ENCODE measurements around the gene MTMR11. TPM values are rescaled to one million over a fixed set of nuclear protein-coding genes. Genes with fewer than 3 reads are reported as not detected.

The MTMR11 gene
- total and polyA plus RNA-seq, 2 of the 13 experiments (the other 11 are each of a cell fraction or from before 2014, with no cell fraction given): 0.49 to 2.8 TPM

DNA sequence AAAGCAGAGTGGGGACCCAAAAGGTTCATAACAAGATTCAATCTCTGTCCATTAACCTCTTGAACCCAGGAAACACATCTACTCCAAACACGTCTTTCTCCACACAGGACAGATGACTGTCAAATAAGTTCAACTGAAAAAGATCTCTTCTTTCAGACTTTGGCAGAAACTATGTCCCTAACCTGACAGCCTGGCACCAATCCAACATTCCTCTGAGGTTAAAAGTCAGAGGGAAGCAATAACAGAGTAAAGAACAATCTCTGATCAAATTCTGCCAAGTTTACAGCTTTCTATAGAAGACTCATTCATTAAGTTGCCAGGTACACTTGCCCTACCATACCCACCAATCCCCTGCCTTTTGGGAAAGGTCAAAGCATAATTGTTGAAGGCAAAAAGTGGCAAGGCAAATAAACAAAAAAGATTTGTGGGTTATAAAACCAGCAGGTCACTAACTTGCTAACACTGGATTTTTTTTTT is 41.9 kb upstream of the MTMR11 start (continued):
- TF ChIP-seq, protein P1, sequence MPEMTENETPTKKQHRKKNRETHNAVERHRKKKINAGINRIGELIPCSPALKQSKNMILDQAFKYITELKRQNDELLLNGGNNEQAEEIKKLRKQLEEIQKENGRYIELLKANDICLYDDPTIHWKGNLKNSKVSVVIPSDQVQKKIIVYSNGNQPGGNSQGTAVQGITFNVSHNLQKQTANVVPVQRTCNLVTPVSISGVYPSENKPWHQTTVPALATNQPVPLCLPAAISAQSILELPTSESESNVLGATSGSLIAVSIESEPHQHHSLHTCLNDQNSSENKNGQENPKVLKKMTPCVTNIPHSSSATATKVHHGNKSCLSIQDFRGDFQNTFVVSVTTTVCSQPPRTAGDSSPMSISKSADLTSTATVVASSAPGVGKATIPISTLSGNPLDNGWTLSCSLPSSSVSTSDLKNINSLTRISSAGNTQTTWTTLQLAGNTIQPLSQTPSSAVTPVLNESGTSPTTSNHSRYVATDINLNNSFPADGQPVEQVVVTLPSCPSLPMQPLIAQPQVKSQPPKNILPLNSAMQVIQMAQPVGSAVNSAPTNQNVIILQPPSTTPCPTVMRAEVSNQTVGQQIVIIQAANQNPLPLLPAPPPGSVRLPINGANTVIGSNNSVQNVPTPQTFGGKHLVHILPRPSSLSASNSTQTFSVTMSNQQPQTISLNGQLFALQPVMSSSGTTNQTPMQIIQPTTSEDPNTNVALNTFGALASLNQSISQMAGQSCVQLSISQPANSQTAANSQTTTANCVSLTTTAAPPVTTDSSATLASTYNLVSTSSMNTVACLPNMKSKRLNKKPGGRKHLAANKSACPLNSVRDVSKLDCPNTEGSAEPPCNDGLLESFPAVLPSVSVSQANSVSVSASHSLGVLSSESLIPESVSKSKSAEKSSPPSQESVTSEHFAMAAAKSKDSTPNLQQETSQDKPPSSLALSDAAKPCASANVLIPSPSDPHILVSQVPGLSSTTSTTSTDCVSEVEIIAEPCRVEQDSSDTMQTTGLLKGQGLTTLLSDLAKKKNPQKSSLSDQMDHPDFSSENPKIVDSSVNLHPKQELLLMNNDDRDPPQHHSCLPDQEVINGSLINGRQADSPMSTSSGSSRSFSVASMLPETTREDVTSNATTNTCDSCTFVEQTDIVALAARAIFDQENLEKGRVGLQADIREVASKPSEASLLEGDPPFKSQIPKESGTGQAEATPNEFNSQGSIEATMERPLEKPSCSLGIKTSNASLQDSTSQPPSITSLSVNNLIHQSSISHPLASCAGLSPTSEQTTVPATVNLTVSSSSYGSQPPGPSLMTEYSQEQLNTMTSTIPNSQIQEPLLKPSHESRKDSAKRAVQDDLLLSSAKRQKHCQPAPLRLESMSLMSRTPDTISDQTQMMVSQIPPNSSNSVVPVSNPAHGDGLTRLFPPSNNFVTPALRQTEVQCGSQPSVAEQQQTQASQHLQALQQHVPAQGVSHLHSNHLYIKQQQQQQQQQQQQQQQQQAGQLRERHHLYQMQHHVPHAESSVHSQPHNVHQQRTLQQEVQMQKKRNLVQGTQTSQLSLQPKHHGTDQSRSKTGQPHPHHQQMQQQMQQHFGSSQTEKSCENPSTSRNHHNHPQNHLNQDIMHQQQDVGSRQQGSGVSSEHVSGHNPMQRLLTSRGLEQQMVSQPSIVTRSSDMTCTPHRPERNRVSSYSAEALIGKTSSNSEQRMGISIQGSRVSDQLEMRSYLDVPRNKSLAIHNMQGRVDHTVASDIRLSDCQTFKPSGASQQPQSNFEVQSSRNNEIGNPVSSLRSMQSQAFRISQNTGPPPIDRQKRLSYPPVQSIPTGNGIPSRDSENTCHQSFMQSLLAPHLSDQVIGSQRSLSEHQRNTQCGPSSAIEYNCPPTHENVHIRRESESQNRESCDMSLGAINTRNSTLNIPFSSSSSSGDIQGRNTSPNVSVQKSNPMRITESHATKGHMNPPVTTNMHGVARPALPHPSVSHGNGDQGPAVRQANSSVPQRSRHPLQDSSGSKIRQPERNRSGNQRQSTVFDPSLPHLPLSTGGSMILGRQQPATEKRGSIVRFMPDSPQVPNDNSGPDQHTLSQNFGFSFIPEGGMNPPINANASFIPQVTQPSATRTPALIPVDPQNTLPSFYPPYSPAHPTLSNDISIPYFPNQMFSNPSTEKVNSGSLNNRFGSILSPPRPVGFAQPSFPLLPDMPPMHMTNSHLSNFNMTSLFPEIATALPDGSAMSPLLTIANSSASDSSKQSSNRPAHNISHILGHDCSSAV (CRISPR knock-in tag; IDR thresholded peaks at IDR 0.05; ENCODE audit: borderline replicate concordance): no peak
- TF ChIP-seq, protein P2, sequence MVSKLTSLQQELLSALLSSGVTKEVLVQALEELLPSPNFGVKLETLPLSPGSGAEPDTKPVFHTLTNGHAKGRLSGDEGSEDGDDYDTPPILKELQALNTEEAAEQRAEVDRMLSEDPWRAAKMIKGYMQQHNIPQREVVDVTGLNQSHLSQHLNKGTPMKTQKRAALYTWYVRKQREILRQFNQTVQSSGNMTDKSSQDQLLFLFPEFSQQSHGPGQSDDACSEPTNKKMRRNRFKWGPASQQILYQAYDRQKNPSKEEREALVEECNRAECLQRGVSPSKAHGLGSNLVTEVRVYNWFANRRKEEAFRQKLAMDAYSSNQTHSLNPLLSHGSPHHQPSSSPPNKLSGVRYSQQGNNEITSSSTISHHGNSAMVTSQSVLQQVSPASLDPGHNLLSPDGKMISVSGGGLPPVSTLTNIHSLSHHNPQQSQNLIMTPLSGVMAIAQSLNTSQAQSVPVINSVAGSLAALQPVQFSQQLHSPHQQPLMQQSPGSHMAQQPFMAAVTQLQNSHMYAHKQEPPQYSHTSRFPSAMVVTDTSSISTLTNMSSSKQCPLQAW (CRISPR knock-in tag; IDR thresholded peaks at IDR 0.05): no peak
- TF ChIP-seq RBM22 (optimal IDR thresholded peaks at IDR 0.05; ENCODE audit: low read length) (no peak), HOXA9 (CRISPR knock-in tag; IDR thresholded peaks at IDR 0.05; ENCODE audit: borderline replicate concordance) (no peak), FOXA3 (CRISPR knock-in tag; IDR thresholded peaks at IDR 0.05) (no peak; the same call in 1 of the 2 replicates), ZNF75D (CRISPR knock-in tag; IDR thresholded peaks at IDR 0.05; ENCODE audit: borderline replicate concordance) (no peak), ZNF749 (CRISPR knock-in tag; IDR thresholded peaks at IDR 0.05; ENCODE audit: borderline replicate concordance) (no peak), CBX1 (IDR thresholded peaks at IDR 0.05; ENCODE audit: low read depth) (no peak), ZNF891 (CRISPR knock-in tag; IDR thresholded peaks at IDR 0.05) (no peak), SIX1 (CRISPR knock-in tag; IDR thresholded peaks at IDR 0.05; ENCODE audit: borderline replicate concordance) (peak; percentile 18; the same call in 1 of the 2 replicates), REL (CRISPR knock-in tag; conservative IDR thresholded peaks at IDR 0.05) (no peak), TGIF2 (CRISPR knock-in tag; IDR thresholded peaks at IDR 0.05) (peak; percentile 77), NFIC (IDR thresholded peaks at IDR 0.05; ENCODE audit: low read length) (peak; percentile 76), EED (CRISPR knock-in tag; IDR thresholded peaks at IDR 0.05) (no peak)
- TF ChIP-seq, protein P3, sequence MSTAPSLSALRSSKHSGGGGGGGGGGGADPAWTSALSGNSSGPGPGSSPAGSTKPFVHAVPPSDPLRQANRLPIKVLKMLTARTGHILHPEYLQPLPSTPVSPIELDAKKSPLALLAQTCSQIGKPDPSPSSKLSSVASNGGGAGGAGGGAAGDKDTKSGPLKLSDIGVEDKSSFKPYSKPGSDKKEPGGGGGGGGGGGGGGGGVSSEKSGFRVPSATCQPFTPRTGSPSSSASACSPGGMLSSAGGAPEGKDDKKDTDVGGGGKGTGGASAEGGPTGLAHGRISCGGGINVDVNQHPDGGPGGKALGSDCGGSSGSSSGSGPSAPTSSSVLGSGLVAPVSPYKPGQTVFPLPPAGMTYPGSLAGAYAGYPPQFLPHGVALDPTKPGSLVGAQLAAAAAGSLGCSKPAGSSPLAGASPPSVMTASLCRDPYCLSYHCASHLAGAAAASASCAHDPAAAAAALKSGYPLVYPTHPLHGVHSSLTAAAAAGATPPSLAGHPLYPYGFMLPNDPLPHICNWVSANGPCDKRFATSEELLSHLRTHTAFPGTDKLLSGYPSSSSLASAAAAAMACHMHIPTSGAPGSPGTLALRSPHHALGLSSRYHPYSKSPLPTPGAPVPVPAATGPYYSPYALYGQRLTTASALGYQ (CRISPR knock-in tag; IDR thresholded peaks at IDR 0.05): no peak
